ENCODE measurements around the gene DTD1.

Gene DTD1

DNA sequence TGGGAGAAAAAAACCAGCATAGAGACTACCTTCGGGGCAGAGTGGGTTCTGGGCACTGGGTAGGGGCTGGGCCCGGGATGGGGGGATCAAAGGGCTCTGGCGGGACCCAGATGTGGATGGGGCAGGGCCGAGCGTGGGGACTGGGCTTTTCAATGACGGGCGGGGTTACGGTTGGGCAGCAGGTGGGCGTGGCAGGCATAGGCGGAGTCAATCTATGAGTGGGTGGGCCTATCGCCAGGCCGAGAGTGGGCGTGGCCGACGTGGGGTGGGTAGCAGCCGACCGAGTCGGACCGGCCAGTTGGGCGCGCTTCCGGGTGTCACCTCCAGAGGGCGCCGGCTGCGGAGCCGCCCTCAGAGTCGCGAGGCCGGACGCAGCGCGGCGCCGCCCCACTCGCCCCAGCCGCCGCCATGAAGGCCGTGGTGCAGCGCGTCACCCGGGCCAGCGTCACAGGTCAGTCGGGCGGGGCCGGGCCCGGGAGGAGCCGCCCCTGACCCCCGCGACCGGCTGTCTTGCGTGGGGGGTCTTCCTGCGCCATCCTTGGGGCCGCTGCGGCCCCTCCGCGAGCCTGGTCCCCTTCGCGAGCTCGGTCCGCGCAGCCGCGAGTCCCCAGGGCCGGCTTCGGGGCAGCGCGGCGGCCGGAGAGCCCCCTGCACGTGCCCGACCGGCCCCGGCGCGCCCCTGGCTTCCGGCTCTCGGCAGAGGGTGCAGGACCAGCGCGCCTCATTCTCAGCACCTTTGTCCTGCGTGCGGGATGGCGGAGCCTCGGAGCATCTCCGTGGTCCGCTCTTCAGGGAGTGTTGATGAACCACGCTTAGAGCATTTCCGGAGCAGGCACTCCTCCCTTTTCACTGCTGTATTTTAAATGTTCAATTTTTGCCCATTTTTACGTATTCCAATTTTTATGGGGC is at the start of gene DTD1:
TSS of gene DTD1 (plus strand) at position 390 of the 909 bp plus-strand sequence. CDS start at position 409, 19 bp downstream.
- peak; percentile 19 to 96 (median 86) for DNase-seq

GRCh38 chr20:18541741-18542140 is 46.1 kb upstream of the DTD1 start:
- no peak for DNase-seq

DNA sequence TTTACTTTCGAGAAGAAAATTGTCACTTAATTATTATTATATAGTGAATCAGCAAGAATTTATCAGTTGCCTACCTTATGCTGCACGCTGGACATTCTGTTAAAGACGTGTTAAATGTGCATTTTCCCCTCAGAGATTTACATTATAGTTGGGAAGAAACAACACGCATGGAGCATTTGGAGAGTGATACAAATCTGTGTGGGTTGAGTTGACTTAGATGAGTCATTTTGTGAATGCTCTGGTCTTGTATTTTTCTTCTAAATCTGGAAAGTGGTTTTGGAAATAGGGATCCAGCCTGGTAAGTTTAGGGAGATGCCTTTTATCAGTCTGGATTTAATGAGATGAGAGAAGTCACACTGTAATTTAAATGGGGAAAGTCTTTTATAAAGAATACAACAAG is 44.6 kb upstream of the DTD1 start:
- no peak for DNase-seq

- DNase-seq, result no peak
Observed at GRCh38 chr20:18543932-18544331, 43.9 kb upstream of the DTD1 start.

DNA sequence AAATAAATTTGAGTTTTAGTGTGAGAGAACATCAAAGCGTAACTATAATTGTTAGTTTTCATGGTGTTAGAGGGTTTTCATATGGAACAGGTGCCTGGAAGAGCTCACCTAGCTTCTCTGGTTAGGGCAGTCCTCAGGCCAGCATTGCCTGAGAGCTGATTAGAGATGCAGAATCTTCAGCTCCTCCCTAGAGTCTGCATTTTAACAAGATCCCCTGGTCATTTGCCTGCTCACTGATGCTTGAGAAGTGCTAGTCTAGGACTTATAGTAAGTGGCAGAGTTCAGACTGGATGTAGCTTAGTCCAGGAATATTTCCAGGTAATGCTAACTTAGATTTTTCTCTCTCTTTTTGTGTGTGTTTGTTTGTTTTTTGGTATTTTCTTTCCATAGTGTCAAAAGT is 42.3 kb upstream of the DTD1 start:
- DNase-seq, result no peak

DNA sequence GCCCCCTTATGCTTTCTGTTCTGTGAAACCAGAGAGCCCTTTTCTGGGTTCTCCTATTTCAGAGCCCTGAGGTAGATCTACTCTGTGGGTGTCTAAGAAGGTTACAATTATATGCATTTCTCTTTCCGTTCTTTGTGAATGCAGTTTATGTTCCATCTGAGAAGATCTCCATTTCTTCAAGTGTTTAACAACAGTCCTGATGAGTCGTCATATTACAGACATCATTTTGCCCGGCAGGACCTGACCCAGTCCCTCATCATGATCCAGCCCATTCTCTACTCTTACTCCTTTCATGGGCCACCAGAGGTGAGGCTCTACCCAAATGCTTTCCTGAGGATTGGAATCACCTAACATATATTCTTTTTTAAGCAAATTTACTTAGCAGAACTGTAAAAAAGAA is 39.4 kb upstream of the DTD1 start:
- DNase-seq, result no peak

DNA sequence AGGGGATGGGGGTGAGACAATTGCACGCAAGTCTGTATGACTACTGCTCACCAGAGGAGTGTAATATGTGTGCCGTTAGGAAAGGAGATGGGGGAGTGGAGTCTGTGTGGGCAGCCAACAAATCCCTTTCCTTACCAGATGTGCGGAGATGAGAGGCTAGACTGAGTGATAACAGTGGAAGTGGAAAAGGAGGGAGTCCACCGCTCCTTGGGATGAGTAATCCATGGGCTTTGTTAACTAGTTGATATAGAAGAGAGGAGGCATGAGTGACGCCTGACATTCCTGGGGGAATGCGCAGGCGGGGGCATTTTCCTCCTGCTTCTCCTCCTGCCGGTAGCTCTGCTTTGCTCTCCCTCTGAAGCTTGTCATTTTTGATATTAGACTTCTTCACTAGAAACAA is 34.1 kb upstream of the DTD1 start:
- peak in 6 of 56 donors; percentile 4 to 15 (median 11) for DNase-seq

DNA sequence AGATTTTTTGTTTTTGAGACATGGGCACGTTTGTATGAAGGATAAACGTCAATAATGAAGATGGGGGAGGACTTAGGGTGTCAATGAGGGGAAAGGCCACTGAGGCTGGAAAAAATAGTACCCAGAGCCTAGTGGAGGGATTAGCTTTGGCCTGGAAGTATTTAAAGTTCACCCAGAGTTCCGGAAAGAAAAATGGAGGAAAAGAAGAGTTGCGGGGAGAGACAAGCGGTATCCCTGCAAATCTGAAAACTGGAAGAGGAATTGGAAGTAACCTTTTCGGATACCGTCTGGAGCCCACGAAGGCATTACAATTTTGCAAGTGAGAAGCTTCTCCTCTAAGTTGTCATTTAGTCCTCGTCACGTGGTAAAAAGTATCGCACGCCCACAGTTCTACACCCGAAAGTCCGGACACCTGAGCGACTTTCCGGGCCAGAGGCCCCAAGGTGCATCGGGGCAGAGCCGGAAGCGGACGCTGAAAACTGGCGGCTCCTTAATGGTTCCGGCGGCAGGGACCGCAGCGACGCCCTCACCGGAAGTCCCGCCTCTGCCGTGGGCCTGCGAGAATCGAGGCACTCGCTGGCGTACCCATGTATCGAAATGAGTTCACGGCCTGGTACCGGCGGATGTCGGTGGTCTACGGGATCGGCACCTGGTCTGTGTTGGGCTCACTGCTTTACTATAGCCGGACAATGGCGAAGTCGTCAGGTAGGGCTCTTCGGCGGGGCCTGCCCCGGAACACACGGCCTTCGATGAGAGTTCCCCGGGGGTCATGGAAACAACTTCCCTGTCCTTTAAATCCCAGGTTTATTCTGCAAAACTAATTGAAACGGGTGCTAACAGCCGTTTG is 20.7 kb upstream of the DTD1 start, which contains the start of gene SMIM26:
TSS of gene SMIM26 (plus strand) at position 541 of the 847 bp plus-strand sequence. CDS start at position 588, 47 bp downstream.
- peak; percentile 34 to 91 (median 80) for DNase-seq

DNA sequence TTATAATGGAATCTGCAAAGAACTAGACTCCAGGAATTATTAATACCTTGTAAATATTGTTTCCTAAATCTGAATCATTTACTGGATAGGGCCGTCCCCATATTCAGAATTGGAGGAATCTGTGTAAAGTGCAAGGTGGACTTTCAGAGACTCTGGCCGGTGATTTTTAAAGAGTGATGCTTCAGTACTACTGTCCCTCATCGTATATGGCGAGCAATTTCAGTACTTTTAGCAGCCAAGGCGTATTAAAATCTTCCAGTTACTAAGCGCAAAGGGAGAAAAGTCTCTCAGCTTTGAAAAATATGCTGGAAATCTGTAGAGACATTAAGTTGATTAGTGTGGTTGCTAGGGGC is 20.1 kb upstream of the DTD1 start:
- DNase-seq, result no peak

DNA sequence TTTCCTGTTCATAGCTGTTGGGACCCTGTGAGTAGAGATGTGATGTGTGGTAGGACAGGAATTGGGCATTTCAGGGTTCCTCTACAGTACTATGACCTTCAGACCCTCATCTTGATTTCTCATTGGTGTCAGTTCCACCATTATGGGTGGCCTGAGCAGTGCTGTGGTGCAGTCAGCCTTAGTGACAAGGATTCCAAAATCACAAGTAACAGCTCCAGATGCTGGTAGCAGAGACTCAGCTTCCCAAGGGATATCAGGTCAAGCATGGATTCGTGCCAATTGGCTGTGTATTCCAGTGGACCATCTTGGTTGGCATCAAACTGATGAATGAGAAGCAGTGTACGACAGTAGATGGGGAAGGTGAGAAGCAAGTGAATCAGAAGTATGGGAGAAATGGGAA is 16.8 kb upstream of the DTD1 start:
- DNase-seq, result no peak

DNA sequence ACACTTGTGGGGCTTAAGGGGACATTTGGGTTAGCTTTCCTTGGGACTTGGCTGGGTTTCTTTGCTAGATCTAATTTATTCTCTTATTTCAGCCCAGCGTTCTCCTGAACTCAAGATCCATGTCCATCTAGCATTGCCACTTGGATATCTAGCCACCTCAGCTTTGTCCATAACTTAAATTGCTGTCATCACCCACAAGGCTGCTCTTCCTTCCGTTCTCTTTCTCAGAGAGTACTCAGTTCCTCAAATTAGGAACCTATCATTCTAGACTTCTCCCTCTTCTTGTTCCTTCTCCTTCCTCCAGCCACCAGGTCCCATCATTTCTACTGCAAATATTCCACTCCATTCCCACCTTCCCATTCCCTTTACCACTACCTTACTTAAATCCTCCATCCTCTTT is 16.3 kb upstream of the DTD1 start:
- no peak for DNase-seq

DNA sequence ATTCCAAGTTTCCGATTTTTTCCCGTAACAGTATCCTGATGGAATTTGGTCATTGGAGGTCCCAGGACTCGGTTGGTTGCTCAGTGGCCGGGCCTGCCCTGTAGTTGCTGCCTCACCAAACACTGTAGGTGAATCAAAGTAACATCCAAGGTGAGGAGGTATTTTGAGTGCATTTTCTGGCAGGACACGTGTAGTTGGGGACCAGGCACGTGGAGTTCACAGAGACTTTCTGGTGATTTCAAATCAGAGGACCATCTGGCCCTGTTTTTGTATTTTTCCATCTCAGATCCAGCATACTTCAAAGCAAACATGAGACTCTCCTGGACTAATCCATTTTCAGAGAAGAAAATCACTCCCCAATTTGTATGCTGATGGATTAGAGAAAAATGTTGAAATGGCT is 9.9 kb upstream of the DTD1 start:
- DNase-seq, result no peak

GRCh38 chr20:18578581-18578980 is 9.3 kb upstream of the DTD1 start:
- DNase-seq, result no peak

- DNase-seq, result no peak
Observed at GRCh38 chr20:18580012-18580411, 7.8 kb upstream of the DTD1 start.

- no peak for DNase-seq
Observed at GRCh38 chr20:18585134-18585533, 2.7 kb upstream of the DTD1 start.

DNA sequence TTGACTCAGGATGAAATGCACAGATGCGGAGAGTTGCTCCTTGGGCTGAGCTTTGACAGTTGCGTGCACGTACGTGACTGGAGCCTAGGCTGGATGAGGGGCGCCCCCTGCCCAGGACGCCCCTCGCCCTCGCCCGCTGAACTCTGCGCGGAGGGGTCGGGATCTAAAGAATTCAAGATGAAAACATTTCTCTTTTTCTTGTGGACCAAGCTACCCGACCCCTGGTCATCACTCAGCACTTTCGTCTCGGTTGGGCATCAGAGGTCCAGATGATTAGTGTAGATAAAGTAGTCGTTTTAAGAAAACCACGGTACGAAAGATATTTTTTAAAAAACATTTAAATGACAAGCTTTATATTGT is 700 bp downstream of the DTD1 start:
- DNase-seq, result peak in 12 of 56 donors; percentile 11 to 59 (median 32)

GRCh38 chr20:18589941-18590674 is 2.3 kb downstream of the DTD1 start:
- DNase-seq, result no peak

DNA sequence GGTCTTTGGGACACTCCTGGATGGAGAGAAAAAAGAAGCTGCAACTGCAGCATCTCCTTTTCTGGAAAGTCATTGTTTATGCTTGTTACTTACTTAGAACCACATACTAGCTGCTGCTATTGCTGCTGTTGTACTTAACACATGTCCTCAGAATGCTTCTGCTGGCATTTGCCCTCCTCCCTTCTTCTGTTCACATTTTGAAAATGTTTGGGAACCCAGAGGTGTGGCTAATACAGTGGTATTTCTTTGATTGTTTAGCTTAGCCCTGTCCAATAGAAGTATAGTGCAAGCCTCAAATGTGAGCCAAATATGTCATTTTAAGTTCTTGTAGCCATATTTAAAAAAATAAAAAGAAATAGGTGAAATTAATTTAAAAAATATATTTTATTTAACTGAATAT is 8.4 kb downstream of the DTD1 start:
- no peak for DNase-seq

DNA sequence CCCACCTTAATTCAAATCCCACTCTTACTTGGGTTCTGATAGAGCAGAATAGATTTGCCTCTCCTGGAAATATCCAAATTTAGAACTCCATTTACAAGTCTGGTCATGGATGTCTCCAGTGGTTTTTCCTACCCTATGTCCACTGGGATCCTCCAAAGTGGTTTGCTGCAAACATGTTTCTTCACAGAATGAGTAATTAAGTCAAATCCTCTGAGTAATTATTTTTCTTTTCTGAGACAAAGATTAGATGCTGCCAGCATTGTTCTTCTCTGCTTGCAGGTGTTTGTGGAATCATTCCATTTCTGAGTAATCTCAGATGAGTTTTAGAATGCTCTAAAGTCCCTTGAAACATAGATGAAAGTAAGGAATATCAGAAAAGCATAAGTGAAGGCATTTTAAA is 21.9 kb downstream of the DTD1 start:
- no peak for DNase-seq

DNA sequence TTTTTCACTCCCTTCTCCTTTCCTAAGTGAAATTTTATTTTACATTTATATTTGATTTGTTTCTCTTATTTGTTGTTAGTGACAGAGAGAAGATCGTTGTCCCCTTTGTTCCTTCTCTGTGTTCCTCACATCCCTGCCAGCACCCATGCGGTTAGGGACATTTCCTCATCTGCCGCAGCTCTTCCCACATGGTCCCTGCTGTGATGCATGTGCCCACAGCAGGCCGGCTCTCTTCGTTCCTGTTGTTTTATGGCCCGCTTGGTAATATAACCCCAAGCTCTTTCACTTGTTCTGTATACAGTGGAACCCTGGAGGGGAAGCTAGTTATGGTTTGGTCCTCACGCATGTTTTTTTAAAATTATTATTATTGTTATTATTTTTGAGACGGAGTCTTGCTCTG is 23.6 kb downstream of the DTD1 start:
- DNase-seq, result no peak

DNA sequence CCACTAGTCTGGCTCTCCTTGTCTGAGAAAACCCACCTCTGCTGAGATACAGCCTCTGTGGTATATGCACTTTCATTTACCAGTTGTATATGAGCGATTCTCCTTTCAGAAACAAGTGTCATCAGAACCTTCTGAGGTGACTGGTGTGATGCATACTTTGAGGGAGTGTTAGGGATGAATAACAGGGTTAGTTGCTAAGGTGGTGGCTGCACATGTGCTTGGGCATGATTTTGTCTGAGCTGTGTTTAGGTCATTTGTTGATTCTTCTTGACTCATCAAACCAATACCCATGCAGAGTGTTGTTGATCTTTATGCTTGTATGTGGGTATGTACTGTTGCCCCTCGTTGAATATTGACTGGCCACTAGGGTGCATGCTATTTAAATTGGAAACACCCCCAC is 25.7 kb downstream of the DTD1 start:
- no peak for DNase-seq

- no peak for DNase-seq
Observed at GRCh38 chr20:18614244-18614643, 26.4 kb downstream of the DTD1 start.
